ENCODE measurements around the gene SLC39A11. TPM values are rescaled to one million over a fixed set of nuclear protein-coding genes. Genes with fewer than 3 reads are reported as not detected.

SLC39A11 gene
- total RNA-seq, 1 experiment from 2014 or later = 15.2 TPM

GRCh38 chr17:72878975-72879660 lies 213.4 kb downstream of the SLC39A11 start:
- no peak for TF ChIP-seq CTCF (conservative IDR thresholded peaks at IDR 0.05)
- H2BK20ac ChIP-seq (ENCODE audit: low read depth, low read length, poor library complexity, severe bottlenecking) = no peak overlapping the region
- H2AFZ ChIP-seq (ENCODE audit: low read length) = no peak overlapping the region
- H2AK5ac ChIP-seq (ENCODE audit: insufficient read length, low read length) = no peak overlapping the region
- no CpG with 5 or more reads among the region's 6 CpGs for whole genome bisulfite sequencing (ENCODE audit: extremely low coverage, insufficient read length, low lambda C conversion rate)
- no peak overlapping the region for H3K18ac ChIP-seq (ENCODE audit: insufficient read length, low read depth, low read length)
- H3K79me1 ChIP-seq (ENCODE audit: insufficient read depth, low read depth, low read length, poor library complexity, severe bottlenecking) = no peaks in the 10 kb centered on the region
- H3K9ac ChIP-seq (ENCODE audit: extremely low read depth, insufficient read length, low read length) = no peak overlapping the region
- no peak overlapping the region for H3K27ac ChIP-seq (ENCODE audit: insufficient read length, low read depth, low read length)
- no peaks in the 10 kb centered on the region for H3K23me2 ChIP-seq (ENCODE audit: insufficient read length, low read depth, low read length, poor library complexity, severe bottlenecking)
- H4K91ac ChIP-seq (ENCODE audit: insufficient read length, low read depth, low read length) = no peak overlapping the region
- no peak overlapping the region for H2BK120ac ChIP-seq (ENCODE audit: low read depth, low read length, poor library complexity, severe bottlenecking)
- no peak overlapping the region for H3K4ac ChIP-seq (ENCODE audit: low read depth, low read length)
- no peak for DNase-seq
- H3K36me3 Mint-ChIP-seq (ENCODE audit: insufficient read depth in 1 of 3, low read depth in 3 of 3) = peaks cover 10 to 29% (median 17%) of the 10 kb centered on the region in 3 experiments
- H2BK5ac ChIP-seq (ENCODE audit: insufficient read length, low read length) = no peak overlapping the region
- peaks cover 29 to 37% of the 10 kb centered on the region in 2 experiments; a peak in 4 of 5 replicates for H3K9me3 Mint-ChIP-seq
- H3K9me3 ChIP-seq (ENCODE audit: control insufficient read depth, low read depth, low read length) = no peaks in the 10 kb centered on the region
- H3T11ph ChIP-seq (ENCODE audit: low read length) = no peak overlapping the region
- H4K8ac ChIP-seq (replicated peaks; ENCODE audit: insufficient read length, low read depth, low read length) = no peak overlapping the region
- no peak overlapping the region for H3K56ac ChIP-seq (ENCODE audit: insufficient read length, low read depth, low read length)
- no peaks in the 10 kb centered on the region for H4K20me1 ChIP-seq (ENCODE audit: control insufficient read depth, insufficient read depth, insufficient read length)
- H3K4me1 Mint-ChIP-seq = no peaks in the 10 kb centered on the region
- H3K27me3 Mint-ChIP-seq (ENCODE audit: low read depth) = no peaks in the 10 kb centered on the region; the same call in none of the 2 replicates
- H4K5ac ChIP-seq (ENCODE audit: insufficient read length, low read depth, low read length) = no peak overlapping the region
- no peaks in the 10 kb centered on the region for H3K27me3 ChIP-seq (ENCODE audit: insufficient read depth, low read length)
- H2BK15ac ChIP-seq (ENCODE audit: low read depth, low read length) = no peak overlapping the region
- no peak overlapping the region for H3K4me3 Mint-ChIP-seq
- H3K23ac ChIP-seq (ENCODE audit: insufficient read length, low read depth, low read length) = no peak overlapping the region
- H3K79me2 ChIP-seq (ENCODE audit: insufficient read depth, low read length) = no peaks in the 10 kb centered on the region
- H3K27ac Mint-ChIP-seq = no peak overlapping the region
- H3K4me2 ChIP-seq (ENCODE audit: insufficient read depth, insufficient read length, low read length) = no peak overlapping the region
- no peak overlapping the region for H3K14ac ChIP-seq (ENCODE audit: insufficient read depth, low read length)
- no peaks in the 10 kb centered on the region for H3K4me1 ChIP-seq (ENCODE audit: insufficient read depth, low read length)
- H2BK12ac ChIP-seq (ENCODE audit: insufficient read length, low read depth, low read length) = no peak overlapping the region
